Measurements from ENCODE around the gene BSN.

DNA sequence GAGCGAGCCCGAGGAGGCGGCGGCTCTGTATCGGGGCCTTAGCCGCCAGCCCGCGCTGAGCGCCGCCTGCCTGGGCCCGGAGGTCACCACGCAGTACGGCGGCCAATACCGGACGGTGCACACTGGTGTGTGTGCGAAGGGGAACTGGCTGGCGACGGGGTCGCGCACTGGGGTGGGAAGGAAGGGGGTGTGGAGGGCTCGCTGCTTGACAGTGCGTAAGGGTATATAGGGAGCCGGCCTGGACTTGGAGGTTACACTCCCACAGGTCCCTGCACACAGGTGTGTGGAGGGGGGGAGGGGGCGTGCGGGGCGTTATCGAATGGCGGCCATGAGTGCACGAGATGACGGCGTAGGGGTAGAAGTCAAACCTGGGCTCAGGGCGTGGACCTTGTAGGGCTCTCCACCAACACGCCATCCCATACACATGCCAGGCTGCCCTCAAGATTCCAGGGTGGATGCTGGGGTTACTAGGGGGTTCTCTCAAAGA lies 120.3 kb downstream of the BSN start:
- 0 out of 2 replicates have a peak, but pooled peaks have one; percentile 3 for TF ChIP-seq CTCF (conservative IDR thresholded peaks at IDR 0.05; ENCODE audit: low read depth, low read length)
- TF ChIP-seq RAD21 (IDR thresholded peaks at IDR 0.05; ENCODE audit: low read length), result no peak
- TF ChIP-seq POLR2A (IDR thresholded peaks at IDR 0.05; ENCODE audit: low read depth, low read length), result no peak
- TF ChIP-seq, protein P1, sequence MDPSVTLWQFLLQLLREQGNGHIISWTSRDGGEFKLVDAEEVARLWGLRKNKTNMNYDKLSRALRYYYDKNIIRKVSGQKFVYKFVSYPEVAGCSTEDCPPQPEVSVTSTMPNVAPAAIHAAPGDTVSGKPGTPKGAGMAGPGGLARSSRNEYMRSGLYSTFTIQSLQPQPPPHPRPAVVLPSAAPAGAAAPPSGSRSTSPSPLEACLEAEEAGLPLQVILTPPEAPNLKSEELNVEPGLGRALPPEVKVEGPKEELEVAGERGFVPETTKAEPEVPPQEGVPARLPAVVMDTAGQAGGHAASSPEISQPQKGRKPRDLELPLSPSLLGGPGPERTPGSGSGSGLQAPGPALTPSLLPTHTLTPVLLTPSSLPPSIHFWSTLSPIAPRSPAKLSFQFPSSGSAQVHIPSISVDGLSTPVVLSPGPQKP (IDR thresholded peaks at IDR 0.05; ENCODE audit: borderline replicate concordance, low read depth, low read length), result no peak
- TF ChIP-seq NFE2L2 (IDR thresholded peaks at IDR 0.05; ENCODE audit: low read depth, low read length), result no peak
- TF ChIP-seq CHD1 (IDR thresholded peaks at IDR 0.05; ENCODE audit: low read depth, low read length), result no peak
- TF ChIP-seq CEBPB (IDR thresholded peaks at IDR 0.05; ENCODE audit: low read depth, low read length), result no peak

All from IMR-90 (cell line).